HUDEP-2 (cell line): ENCODE measurements around the gene MYL5.
"Not testable (repeated sequence)": the region's sequence is repeated elsewhere in the genome, so short reads cannot be mapped to it uniquely, and the experiment has no call there.

Experiments used
- DNase-seq, 76 experiments: peaks; one replicate each; lab custom pipeline; 2025; ENCODE audit not compliant: unreplicated experiment in 76 of 76; lab: John Stamatoyannopoulos, UW

The MYL5 gene

GRCh38 chr4:722851-723360 is 48.6 kb downstream of the MYL5 start:
- no peak for DNase-seq

DNA sequence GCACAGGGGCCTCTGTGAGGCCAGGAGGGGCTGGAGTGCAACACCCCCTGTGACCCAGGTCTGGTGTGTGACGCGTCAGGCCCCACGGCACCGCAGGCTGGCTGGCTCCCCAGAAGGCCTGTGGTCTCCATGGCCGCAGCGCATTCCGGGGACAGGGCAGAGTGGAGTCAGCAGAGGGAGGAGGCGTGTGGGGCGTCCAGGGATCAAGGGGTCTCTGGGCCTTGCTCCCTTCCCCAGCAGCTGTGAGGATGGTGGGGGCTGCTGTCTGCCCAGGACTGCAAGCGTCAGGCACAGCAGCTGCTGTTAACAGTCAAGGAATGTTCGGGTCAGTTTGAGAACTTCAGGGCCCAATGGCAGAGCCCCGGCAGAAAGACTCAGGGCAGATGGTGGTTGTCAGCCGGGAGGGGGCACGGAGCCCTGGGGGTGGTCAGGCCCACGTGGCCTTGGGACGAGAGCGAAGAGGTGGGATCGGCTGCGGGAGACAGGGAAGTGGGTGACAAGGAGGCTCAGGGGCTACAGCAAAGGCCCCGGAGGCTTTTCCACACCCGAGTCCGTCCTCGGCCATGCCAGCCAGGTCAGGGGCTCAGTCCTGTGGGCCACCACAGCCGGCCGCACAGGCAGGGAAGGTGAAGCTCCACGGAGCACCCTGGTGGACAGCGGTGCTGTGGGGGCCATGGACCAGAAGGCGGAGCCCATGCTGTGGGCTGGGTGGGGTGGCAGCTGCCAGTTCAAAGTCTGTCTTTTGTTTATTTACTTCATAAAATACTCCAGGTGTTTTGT is 49.6 kb downstream of the MYL5 start:
- DNase-seq, result no peak

DNA sequence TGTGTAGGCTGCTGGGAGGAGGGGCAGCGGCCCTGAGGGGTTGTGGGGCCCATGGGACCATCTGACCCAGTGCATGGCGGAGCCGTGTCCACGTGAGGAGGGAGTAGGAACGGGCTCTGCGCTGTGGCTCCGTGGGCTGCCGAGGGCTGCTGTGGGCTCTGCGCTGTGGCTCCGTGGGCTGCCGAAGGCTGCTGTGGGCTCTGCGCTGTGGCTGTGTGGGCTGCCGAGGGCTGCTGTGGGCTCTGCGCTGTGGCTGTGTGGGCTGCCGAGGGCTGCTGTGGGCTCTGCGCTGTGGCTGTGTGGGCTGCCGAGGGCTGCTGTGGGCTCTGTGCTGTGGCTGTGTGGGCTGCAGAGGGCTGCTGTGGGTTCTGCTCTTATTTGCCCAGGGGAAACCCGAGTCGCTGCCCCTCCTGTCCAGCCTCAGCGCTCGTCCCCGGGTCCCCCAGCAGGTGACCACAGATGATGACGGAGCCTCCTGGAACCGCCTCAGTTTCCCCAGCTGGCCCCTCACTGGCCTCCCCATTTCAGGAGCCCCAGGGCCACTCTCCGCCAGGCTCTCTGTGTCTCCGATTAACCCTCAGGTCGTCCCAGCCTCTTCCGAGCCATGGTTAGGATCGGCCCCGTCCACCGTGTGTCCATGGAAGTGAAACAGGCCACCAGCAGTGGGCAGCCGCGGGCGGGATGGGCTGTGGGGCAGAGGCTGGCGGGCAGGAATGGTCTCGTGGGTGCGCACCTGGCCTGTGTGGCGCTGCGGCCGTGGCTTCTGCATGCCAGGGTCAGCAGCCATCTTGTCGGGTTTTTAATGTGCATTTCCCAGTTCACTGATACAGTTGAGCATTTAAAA is 51.3 kb downstream of the MYL5 start:
- no peak for DNase-seq

DNA sequence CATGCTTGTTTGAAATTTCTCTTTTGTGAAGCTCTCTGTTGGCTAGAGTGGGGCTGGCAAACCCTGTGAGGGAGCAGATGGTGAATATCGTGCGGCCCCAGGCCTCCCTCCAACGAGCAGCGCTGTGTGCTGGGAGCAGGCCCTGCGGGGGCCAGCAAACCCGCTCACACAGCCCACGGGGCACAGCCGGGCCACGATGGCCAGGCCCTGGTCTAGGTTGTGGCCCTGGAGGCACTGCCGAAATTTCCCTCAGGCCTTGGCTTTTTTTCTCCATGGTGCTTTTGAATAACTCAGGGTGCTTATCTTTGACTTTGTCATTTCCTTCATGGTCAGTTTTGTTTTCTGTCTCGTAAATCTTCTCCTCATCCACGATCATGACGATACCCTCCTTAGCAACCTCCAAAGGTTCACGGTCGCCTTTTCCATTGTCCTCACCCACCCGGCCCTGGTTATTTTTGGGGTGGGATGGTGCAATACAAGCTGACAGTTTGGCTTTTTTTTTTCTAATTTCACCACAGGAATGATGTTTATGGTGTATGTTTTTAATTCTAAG is 52.0 kb downstream of the MYL5 start:
- DNase-seq, result no peak

- no peak for DNase-seq
Observed at GRCh38 chr4:726838-727237, 52.5 kb downstream of the MYL5 start.

- DNase-seq, result no peak
Observed at GRCh38 chr4:727576-727975, 53.2 kb downstream of the MYL5 start.

GRCh38 chr4:729336-730315 is 55.3 kb downstream of the MYL5 start:
- DNase-seq, result no peak

DNA sequence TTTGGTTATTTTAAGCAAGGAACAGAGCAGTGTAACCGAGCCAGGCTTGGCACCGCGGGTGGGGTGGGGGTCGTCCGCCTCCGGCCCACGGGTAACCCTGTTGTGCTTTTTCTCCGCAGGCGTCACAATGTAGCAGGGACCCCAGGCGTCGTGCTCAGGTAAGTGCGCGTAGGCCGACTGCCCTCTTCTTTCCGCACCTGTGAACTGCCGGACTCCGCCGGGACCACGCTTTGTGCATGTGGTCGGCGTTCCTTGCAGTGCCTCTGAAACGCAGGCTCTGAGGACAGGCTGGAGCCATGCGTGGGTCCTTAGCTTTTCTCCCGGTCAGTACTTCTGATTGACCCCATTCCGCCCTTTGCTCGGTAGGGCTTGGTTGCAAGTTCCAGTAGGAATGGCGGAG is 56.2 kb downstream of the MYL5 start:
- no peak for DNase-seq

GRCh38 chr4:730946-731904 is 56.9 kb downstream of the MYL5 start:
- DNase-seq, result not testable (repeated sequence)
